Left kidney (tissue), 2 donors: ENCODE measurements around the gene FAM161B. TPM values are rescaled to one million over a fixed set of nuclear protein-coding genes. Genes with fewer than 3 reads are reported as not detected.
A peak's percentile ranks its signal among the peaks of the same experiment; 100 is the strongest.
"Not testable (repeated sequence)": the region's sequence is repeated elsewhere in the genome, so short reads cannot be mapped to it uniquely, and the experiment has no call there.

ENCODE experiments used
- DNase-seq: peaks from one replicate; pipeline ENCODE4 v3.0.0-alpha.2; 2013
- polyA plus RNA-seq: library from polyadenylated mRNA; unstranded; fragments of 120-200 nt; gene quantifications from one replicate; pipeline ENCODE4 v1.2.1, GENCODE V29; 2013; ENCODE audit not compliant: insufficient read length

FAM161B gene
- polyA plus RNA-seq, 1 donor, result 15.2 TPM

- no peak for DNase-seq
These were observed 4.7 kb downstream of the FAM161B start for GRCh38 chr14:73945159-73945670.

DNA sequence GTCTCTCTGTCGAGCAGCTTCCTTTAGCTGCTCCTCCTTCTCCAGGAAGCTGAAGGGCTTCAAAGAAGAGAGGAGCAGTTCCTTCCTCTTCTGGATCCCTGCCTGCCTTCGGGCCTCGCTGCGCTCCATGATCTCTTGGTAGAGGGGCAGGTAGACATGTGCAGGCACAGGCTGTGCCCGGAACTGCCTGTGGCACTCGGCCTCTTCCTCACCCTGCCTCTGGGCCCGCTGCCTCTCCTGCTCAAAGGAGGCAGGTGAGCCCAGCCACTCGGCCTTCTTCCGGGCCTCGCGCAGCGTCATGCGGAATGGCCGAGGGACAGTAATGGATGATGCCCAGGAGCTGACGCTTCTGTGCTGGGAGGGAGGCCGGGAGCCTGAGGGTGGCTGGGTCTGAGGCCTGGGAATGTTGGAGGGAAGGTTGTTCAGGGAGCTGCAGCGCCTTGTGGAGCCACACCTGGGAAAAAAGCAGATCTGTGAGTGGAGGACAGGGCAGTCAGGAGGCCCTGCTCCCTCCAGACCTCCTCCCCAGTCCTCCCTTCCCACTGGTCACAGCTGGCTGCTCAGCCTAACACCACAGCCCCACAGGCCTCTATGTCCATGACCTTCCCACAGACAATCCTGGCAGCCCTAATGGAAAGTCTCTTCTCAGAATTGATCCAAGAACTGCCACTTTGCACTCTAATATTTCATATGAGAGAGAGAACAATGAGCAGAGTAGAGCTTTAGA lies 5.3 kb downstream of the FAM161B start:
- no peak for DNase-seq

- no peak for DNase-seq
These were observed 6.8 kb downstream of the FAM161B start for GRCh38 chr14:73943083-73943482.

DNA sequence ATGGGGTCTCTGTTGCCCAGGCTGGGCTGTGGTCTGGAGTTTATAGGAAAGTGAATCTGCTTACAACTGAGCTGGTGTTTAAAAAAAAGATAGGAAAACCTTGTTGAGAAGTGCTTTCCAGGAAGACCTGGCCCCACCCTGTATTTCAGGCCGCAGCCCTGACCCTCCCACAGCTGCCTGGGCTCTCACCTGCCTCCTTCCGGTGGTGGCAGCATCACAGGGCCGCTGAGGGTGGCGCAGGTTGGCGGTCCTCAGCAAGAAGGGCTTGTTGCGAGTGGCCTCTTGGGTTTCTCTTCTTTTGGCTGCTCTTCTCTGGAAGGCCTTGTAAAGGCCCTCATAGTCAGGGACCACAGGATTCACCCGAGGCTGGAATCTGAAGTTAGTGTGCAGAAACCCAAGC lies 7.7 kb downstream of the FAM161B start:
- no peak for DNase-seq

DNA sequence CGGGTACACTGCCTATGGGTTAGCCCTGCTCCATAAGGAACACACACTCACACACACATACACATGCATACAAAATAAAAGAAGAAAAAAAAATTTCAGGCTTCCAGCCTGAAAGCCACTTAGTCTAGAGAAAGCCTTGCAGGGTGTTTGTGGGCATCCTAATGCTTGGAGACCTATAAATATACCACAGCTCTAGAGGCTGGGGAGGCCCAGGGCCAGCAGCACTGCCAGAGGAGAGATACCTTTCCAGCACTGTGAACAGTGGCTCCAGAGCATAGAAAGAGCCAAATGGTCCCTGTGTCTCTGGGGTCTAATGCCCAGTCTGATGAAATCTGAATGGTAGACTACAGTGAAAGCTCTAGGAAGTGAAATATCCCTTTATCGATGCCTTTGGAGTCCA lies 12.9 kb downstream of the FAM161B start:
- no peak for DNase-seq

GRCh38 chr14:73936548-73936947 lies 13.3 kb downstream of the FAM161B start:
- DNase-seq, result no peak

- DNase-seq, result no peak
These were observed 14.2 kb downstream of the FAM161B start for GRCh38 chr14:73935666-73936065.

- no peak for DNase-seq
These were observed 25.6 kb downstream of the FAM161B start for GRCh38 chr14:73924337-73924736.

GRCh38 chr14:73919457-73919856 lies 30.4 kb downstream of the FAM161B start:
- not testable (repeated sequence) for DNase-seq

GRCh38 chr14:73916324-73916723 lies 33.6 kb downstream of the FAM161B start:
- no peak for DNase-seq

GRCh38 chr14:73913256-73913655 lies 36.6 kb downstream of the FAM161B start:
- no peak for DNase-seq

DNA sequence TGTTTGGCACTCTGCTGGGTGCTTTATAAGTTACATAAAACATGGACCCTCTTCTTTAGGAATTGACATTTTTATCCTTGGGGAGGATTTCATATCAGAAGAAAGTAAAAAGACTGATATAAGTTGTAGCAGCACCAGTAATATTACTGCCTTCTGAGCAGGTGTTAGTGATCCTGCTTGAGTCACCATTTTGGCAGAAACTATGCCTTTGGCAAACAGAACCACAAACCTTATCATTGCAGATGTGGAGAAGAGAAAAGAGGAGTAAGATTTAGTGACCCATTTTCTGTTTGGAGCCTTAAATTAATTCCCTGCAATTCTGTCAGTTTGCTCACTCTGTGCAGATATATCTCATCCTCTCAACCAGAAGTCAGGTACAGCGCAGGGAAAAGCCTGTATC lies 40.2 kb downstream of the FAM161B start:
- DNase-seq, result no peak

- no peak for DNase-seq
These were observed 46.9 kb downstream of the FAM161B start for GRCh38 chr14:73903028-73903427.

DNA sequence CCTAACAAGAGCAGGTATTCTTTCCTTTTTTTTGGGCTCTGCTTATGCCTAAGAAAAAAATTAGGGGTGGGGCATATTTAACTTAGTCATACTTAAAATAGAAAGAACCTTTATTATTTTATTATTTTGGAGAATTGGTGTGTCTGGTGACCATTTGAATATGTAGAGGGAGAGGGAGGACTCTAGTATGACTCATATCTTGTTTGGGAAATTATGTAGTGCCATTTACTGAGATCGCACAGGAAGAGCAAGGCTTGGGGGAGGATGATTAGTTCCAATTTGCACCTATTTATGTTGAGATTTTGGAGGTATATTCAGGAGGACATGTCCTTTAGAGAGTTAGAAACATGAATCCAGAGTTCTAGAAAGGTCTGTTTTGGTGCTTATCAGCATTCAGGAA lies 53.4 kb downstream of the FAM161B start:
- DNase-seq, result no peak

GRCh38 chr14:73895939-73896338 lies 54.0 kb downstream of the FAM161B start:
- DNase-seq, result no peak

- not testable (repeated sequence) for DNase-seq
These were observed 55.7 kb downstream of the FAM161B start for GRCh38 chr14:73894180-73894687.

GRCh38 chr14:73889376-73889775 lies 60.5 kb downstream of the FAM161B start:
- no peak for DNase-seq

DNA sequence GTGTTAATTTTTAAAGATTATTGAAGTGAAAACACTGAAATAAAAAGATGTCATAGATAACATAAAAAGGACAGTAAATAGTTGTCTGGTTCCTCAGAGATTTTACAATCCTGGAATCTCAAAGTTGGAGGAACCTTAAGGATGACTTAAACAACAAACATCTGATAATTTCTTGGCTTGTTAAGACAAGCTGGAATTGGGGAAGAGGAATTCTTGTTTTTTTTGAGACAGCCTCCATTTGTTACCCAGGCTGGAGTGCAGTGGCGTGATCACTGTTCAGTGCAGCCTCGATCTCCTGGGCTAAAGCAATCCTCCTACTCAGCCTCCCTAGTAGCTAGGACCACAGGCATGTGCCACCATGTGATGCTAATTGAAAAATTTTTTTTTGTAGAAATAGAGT lies 60.9 kb downstream of the FAM161B start:
- no peak for DNase-seq

GRCh38 chr14:73888460-73888725 lies 61.5 kb downstream of the FAM161B start:
- DNase-seq, result no peak

- DNase-seq, result no peak
These were observed 62.0 kb downstream of the FAM161B start for GRCh38 chr14:73887694-73888459.

DNA sequence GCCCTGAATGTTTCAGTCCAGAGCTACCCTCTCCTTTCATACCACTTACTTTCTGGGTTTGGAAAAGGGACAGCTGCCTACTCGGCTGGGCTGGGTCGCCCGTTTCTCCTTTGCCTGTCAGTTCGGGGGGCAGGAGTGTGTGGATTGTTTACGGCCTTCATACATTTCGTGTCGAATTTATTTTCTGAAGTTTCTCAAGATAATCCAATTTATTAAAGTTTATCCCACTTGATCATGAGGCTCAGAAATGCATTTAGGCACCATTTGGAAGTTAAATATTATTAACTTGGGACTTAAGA lies 62.6 kb downstream of the FAM161B start:
- DNase-seq, result no peak

GRCh38 chr14:73886449-73887317 lies 63.2 kb downstream of the FAM161B start, which contains the start of gene ZNF410:
Gene ZNF410, plus strand, starts transcription at chr14:73886859. Its CDS starts 5,317 bp downstream, at chr14:73892176.
- peak; percentile 91 for DNase-seq
